Esophagus mucosa (tissue), 1 donor: ENCODE results near the gene ITGB3BP. TPM values are rescaled to one million over a fixed set of nuclear protein-coding genes. Genes with fewer than 3 reads are reported as not detected.
A peak's percentile ranks its signal among the peaks of the same experiment; 100 is the strongest.
"Not testable (repeated sequence)": the region's sequence is repeated elsewhere in the genome, so short reads cannot be mapped to it uniquely, and the experiment has no call there.

Source experiments
- ATAC-seq: fragments of 200-7000 bp; cut with Tn5 transposase; one replicate; pipeline ENCODE4 v1.9.1; 2020
- total RNA-seq: library from RNA; stranded (reverse); gene quantifications from one replicate; pipeline ENCODE4 v1.2.4, GENCODE V29; 2023
- donor health status: DM: yes; HTN: yes; CAD: no.

The ITGB3BP gene
- total RNA-seq, 1 donor from 2014 or later = 18.9 TPM

DNA sequence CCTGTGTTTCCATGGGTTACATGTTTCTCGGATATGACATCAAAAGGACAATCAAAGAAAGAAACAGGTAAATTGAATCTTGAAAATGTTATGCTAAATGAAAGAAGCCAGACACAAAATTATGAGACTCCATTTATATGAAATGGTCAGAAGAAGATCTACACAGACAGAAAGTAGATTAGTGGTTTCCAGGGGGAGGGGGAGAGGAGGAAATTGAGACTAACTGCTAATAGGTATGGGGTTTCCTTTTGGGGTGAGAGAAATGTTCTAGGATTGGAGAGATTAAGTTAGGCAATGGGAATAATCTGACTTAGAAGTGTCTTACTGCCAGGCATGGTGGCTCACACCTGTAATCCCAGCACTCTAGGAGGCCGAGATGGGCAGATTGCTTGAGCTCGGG, 21.8 kb downstream of the ITGB3BP start:
- no peak for ATAC-seq

DNA sequence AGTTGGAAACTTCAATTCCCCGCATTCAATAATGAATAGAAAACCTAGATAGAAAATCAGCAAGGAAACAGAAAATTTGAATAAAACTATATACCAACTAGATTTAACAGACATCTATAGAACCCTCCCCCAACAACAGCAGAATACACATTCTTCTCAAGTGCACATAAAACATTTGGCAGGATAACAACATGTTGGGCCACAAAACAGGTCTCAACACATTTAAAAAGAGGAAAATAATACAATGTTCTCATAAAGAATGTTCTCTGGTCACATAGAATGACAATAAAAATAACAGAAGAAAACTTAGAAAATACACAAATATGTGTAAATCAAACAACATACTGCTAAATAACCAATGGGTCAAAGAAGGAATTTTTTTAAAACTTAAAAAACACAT, 24.9 kb downstream of the ITGB3BP start:
- no peak for ATAC-seq

DNA sequence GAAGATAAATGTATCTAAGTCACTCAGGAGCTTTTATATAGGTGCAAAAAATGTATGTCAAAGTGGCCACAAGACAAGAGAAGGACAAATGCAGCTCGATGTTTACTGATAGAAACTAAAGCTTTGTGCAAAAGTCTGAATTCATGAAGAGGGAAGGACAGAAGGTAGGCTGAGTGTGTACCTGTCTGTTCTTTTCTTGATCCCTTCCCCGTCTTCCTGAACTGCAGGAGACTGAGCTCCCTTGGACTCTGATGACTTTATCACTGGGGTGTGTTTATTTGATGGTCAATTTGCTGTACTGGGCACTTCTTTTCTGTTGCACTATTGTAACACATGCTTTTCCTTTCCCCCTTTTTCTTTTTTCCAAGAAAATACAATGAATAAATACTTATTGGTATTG, 25.4 kb downstream of the ITGB3BP start:
- no peak for ATAC-seq

DNA sequence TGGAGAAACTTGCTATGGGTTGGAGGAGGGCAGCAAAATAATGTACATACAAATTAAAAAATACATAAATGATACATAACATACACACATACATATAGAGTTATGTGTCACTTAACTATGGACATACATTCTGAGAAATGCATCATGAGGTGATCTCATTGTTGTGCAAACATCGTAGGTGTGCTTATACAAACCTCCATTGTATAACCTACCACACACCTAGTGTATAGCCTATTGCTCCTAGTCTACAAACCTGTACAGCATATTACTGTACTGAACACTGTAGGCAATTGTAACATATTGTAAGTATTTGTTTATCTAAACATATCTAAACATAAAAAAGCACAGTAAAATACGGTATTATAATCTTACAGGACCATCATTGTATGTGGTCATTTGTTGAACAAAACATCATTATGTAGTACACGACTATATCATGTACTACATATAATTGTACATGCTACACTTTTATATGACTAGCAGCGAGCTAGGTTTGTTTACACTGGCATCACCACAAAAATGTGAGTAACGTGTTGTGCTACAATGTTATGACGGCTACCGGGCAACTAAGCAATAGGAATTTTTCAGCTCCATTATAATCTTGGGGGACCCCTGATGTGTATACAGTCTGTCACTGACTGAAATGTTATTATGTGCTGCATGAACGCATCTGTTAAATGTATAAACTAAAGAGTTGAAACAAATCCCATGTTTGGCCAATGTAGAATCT, 35.5 kb downstream of the ITGB3BP start:
- ATAC-seq = peak; percentile 73

DNA sequence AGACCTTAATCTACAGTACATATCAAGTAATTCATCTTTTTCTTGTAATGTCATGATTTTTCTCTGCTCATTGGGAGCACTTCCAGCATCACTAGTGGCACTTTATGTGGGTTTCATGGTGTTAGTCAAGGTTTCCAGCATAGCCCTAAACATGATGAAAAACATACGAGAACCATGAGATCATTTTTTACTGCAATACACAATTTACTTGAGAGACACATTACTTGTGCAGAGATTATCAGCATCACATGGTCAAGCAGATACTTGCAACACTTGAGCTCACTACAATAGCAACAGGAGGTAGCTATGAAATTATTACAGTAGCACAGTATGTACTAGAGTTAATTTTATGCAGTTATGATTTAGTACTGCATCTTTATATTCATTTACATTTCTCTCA, 36.4 kb downstream of the ITGB3BP start:
- no peak for ATAC-seq

DNA sequence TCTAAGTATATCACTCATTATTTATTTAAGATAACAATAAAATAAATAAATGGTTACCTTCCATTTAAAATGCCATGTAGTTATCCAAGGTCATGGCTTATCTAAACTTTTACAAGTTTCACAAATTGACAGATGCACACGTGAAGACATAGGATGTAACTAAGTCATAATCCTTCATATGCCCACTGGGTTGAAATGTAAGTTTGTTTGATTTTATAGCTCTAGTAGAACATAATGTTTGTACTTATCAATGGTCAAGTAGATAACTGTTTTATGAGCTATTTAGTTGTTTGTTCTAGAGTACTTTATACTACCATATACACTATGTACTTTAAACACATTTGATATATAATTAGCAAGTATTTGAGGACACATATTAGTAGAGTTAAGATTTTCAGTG, 43.0 kb downstream of the ITGB3BP start:
- ATAC-seq = no peak

DNA sequence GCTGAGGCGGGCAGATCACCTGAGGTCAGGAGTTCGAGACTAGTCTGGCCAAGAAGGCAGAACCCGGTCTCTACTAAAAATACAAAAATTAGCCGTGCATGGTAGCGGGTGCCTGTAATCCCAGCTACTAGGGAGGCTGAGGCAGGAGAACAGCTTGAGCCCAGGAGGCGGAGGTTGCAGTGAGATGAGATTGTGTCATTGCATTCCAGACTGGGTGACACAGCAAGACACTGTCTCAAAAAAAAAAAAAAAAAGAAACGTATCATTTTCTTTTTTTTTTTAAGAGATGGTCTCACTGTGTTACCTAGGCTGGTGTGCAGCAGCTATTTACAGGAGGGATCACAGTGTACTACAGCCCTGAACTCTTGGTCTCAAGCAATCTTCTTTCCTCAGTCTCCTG, 47.3 kb downstream of the ITGB3BP start:
- ATAC-seq = no peak

DNA sequence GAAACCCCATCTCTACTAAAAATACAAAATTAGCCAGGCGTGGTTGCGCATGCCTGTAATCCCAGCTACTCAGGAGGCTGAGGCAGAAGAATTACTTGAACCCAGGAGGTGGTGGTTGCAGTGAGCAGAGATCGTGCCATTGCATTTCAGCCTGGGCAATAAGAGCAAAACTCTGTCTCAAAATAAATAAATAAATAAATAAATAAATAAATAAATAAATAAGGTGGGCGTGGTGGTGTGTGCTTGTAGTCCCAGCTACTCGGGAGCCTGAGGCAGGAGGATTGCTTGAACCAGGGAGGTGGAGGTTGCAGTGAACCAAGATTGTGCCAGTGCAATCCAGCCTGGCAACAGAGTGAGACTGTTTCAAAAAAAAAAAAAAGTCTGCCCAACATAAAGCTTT, 54.3 kb downstream of the ITGB3BP start:
- not testable (repeated sequence) for ATAC-seq

DNA sequence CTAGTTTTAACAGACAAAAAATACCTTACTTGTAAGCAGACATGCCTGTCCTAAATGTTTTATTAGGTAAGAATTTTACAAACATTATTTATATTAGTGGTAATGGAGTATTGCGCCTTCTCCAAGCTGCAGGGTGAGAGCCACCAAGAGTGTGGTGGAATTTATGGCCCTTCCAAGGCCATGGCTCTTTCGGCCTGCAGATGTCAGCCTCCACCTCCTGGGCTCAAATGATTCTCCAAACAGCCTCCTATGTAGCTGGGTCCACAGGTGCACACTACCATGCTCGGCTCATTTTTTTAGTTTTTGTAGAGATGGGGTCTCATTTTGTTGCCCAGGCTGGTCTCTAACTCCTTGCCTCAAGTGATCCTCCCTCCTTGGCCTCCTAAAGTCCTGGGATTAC, 56.3 kb downstream of the ITGB3BP start:
- no peak for ATAC-seq

DNA sequence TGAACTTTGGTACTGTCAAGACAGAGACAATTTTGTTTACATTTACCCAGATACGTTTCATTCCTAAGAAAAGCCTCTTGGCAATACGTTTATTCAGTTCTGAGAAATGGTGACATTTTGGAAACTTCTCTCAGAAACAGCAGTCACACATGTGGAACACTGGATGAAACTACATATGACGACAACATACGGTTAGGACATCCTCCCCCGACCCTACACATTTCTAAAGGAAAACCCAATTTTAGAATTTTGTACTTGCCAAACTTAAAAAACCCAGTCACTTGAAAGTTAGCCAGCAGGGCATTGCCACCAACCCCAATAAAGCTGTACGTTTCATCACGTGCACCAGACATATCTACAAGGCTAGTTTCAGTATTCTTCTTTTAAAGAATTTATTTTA, 56.8 kb downstream of the ITGB3BP start:
- no peak for ATAC-seq

DNA sequence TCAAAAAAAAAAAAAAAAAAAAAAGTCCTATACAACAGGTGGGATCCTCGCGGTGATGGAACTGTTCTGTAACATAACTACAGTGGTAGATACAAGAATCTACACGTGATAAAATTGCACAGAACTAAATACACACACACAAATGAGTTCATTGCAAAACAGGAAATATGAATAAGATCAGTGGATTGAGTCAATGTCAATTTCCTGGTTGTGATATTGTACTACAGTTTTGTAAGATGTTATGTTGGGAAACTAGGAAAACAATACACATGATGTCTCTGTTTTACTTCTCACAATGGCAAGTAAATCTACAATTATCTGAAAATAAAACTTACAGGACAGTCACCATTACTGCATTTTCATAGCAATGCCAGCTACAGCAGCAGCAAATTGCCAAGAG, 59.8 kb downstream of the ITGB3BP start:
- peak; percentile 77 for ATAC-seq

DNA sequence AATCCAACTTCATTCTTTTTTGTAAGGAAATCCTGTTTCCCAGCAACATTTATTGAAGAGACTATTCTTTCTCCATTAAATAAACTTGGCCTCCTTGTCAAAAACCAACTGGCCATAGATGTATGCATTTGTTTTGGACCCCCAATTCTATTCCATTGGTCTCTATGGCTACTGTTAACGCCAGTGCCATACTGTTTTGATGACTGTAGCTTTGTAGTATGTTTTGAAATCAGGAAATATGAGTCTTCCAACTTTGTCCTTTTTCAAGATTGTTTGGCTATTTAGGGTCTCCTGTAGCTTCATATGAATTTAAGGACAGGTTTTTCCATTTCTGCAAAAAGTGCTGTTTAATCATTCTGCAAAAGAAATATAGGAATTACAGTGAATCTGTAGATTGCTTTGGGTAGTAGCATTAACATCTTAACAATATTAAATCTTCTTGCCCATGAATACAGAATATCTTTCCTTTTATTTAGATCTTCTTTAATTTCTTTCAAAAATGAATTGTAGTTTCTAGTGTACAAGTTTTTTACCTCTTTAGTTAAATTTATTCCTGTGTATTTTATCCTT, 61.3 kb downstream of the ITGB3BP start:
- ATAC-seq = no peak

DNA sequence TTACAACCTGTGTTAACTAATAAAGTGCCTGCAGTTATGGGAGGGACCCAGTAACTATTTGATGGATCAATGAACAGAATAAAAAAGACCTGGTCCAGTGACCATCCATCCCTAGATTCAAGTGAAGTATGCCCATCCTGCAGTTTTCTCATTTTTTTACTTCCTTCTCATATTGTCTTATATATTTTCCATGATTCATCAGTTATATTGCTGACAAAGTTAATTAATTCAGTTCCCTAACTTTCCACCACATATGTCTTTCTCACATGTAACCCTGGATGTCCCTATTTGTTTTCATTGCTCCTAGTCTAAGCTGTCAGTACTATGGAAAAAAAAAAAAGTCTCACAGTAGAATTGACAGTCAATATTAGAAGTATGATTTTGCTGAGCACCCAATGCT, 64.3 kb downstream of the ITGB3BP start:
- no peak for ATAC-seq

DNA sequence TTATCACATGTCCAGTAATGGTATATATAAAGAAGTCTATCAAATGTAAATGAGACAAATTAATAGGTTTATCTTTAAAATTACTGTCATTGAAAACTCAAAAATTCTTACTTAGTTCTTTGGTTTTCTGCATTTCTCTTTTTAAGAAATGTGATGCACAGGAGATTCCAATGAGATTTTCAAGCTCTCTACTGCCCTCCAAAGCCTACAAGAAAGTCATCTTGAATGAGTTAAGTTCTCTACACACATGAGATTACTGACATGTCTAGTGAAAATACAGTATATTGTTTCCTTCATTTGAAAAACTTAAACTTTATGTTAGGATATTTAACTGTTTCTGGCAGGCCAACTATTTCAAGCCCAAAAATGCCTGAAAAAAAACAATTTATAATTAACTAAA, 68.8 kb downstream of the ITGB3BP start:
- ATAC-seq = no peak

DNA sequence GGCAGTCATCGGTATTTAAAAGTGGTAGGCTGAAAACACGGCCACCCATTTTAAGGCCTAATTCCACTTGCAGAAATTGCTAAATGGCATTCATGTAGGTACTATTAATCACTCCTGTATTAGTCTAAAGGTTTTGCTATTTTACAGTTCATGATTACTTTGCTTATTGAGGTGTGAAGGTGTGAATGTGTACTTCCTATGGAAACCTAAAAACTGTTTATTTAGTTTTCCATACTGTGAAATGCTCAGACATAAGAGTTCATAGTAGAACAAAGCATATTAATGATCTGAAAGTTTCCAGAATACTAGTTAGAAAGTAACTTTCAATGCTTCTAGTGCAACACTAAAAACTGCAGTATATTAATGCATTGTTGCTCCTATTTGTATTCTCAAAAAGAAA, 69.8 kb downstream of the ITGB3BP start:
- ATAC-seq = no peak

DNA sequence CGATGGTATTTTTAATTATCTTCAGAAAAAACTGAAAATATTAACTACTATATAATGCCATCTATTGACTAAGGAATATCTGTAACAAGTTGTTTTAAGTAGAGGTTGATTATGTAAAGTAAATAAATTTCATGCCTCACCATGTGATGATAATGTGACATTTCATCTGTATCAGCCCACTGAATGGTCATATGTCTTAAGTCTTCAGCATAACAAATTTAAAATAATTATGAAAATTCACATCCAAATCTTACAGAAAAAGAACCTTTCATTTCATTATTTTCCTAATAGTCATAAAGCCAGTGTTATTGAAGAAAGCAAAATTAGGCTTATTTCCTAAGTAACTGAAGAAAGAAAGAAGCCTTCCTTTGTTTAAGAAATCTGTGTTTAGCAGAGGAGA, 72.6 kb downstream of the ITGB3BP start:
- no peak for ATAC-seq

DNA sequence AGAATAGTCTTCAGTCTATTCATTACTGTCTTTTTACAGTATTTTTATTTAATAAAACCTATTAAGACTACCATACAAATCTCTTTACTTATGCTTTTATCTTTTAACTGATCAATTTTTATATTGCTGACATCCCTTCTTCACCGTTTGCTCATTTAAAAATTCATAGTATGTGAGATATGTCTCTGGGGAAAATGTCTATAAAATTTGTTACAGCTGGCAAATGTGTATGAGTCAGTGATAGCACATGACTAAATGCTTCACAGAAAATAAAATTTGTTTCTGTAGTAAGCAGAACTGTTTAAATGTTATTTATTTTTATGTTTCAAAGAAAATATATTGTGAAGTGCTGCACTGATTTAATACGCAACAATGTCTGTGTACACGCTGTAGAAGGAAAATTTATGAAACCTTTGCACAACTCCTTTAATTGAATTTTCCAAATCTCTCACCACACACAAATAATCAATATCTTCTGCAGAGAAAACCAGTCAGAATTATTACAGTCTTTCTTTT, 74.2 kb downstream of the ITGB3BP start:
- ATAC-seq = no peak

DNA sequence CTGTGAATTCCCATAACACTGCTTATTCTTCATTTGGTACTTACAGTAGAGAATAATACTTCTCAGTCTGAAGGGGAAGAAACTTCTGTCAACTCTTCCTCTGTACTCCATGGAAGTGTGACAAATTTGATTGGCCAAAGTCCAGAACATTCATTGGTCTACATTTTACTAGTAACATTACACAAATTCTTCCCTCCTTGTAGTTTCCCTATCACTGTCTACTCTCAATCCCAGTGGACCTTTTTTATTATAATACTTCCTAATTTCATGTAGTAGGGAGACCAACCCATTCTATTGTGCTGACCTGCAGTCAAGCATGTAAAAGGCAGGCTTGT, 80.9 kb downstream of the ITGB3BP start:
- ATAC-seq = no peak

DNA sequence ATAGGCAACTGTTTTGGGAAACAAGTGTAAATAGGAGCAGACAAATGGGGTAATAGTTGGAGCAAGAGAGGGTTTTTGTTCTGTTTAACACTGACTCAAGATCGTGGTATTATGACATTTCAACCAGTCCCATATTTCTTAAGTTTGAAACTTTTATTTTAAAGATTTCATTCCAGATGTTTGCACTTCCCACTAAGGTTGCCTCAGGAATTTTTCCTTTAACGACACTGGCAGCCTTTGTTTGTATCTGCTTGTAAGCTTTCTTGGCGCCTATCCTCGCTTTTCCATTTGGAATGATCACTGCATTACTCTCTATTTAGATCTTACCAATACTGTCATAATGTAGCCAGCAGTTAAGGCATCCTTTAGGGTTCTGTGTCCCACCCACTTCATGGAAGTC, 87.9 kb downstream of the ITGB3BP start:
- ATAC-seq = no peak

DNA sequence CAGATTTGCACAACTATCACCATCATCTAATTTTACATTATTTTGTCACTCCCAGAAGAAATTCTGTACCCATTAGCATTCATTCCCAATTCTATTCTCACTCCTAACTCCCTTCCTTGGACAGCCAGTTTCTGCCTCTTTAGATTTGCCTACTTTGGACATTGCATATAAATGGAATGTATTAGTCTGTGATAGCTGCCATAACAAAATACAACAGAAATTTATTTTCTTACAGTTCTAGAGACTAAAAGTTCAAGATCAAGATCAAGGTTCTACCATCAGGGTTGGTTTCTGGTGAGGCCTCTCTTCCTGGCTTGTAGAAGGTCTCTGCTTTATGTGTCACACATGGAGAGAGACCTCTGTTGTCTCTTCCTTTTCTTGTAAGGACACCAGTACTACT, 93.7 kb downstream of the ITGB3BP start:
- ATAC-seq = no peak

DNA sequence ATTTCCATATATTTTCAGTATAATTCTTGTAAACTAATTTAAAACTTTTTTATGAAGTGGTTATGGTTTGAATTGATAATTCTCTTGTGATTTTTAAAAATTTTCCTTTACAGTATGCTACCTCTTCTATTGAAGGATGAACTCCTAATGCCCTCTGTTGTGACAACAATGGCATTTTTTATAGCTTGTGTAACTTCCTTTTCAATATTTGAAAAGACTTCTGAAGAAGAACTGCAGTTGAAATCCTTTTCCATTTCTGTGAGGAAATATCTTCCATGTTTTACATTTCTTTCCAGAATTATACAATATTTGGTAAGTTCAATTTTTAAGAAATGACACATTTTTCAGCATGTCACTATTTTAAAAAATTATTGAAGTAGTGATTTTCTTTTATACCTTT, 94.2 kb downstream of the ITGB3BP start:
- no peak for ATAC-seq

DNA sequence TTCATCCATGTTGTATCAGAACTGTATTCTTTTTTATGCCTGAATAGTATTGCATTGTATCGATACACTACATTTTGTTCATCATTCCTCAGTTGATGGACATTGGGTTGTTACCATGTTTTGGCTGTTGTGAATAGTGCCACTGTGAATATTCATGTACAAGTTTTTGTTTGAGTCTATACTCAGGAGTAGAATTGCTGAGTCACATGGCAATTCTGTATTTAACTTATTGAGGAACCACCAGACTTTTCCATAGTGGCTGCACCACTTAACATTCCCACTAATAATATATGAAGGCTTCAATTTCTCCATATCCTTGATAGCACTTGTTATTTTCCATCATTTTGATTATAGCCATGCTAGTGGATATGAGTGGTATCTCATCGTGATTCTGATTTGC, 99.4 kb downstream of the ITGB3BP start:
- no peak for ATAC-seq

DNA sequence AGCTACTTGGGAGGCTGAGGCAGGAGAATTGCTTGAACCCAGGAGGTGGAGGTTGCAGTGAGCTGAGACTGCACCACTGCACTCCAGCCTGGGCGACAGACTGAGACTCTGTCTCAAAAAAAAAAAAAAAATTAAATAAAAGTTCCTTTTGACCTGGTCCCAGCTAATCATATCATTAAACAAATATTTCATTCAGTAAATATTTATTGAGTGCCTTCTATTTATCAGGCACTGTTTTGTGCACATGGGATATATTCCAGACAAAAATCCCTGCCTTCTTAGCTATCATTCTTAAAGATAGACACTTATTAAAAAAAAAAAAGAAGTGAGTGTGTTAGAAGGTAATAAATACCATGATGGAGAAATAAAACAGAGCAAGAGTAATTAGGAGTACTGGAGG, 102.3 kb downstream of the ITGB3BP start:
- ATAC-seq = not testable (repeated sequence)

DNA sequence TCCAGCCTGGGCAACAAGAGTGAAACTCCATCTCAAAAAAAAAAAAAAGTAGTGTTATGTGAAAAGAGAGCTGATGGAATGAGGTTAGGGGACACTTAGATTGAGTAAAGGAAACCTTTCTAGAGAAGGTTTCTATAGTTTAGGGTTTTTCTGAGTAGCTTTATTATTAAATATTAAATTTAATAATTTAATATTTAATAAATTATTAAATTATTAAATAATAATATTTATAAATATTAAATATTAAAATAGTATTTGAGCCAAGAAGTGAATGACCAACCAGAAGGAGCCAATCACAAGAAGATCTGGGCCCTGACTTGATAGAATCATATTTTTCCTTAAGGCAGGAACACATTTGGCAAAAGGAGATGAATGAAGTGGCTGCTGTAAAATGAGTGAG, 104.9 kb downstream of the ITGB3BP start:
- ATAC-seq = no peak
